Liver (tissue), 9 donors: ENCODE measurements around the gene ZSCAN30. TPM values are rescaled to one million over a fixed set of nuclear protein-coding genes. Genes with fewer than 3 reads are reported as not detected.

ENCODE experiments used
- DNase-seq: peaks from one replicate; pipeline ENCODE4 v3.0.0-alpha.2; 2017; ENCODE audit warnings: low spot score
- H3K27ac ChIP-seq, 2 donors: one replicate each; pipeline ENCODE4 v1.7.0; 2013; ENCODE audit warnings: inconsistent platforms in 2 of 2, low read length in 2 of 2, control low read depth in 1 of 2, low read depth in 1 of 2, mild to moderate bottlenecking in 1 of 2
- H3K27me3 ChIP-seq, 4 donors: one replicate each; pipeline versions ENCODE4 v1.6.1 to v1.7.0; 2013; ENCODE audit warnings: low read length in 3 of 4, inconsistent platforms in 1 of 4, mild to moderate bottlenecking in 1 of 4, moderate library complexity in 1 of 4; ENCODE audit not compliant: control insufficient read depth in 4 of 4, insufficient read depth in 4 of 4
- H3K36me3 ChIP-seq, 4 donors: one replicate each; pipeline versions ENCODE4 v1.6.1 to v1.7.0; 2013; ENCODE audit warnings: low read length in 3 of 4, mild to moderate bottlenecking in 3 of 4, low read depth in 1 of 4, moderate library complexity in 1 of 4; ENCODE audit not compliant: control insufficient read depth in 4 of 4, insufficient read depth in 3 of 4
- H3K4me1 ChIP-seq, 4 donors: one replicate each; pipeline versions ENCODE4 v1.6.1 to v1.7.0; 2013; ENCODE audit warnings: low read length in 3 of 4, mild to moderate bottlenecking in 3 of 4, moderate library complexity in 1 of 4; ENCODE audit not compliant: control insufficient read depth in 4 of 4, insufficient read depth in 4 of 4
- H3K4me3 ChIP-seq, 3 donors: one replicate each; pipeline versions ENCODE4 v1.6.1 to v1.7.0; 2013; ENCODE audit warnings: low read length in 3 of 3, control low read depth in 1 of 3, low read depth in 1 of 3, mild to moderate bottlenecking in 1 of 3
- H3K9ac ChIP-seq, 2 donors: one replicate each; pipeline ENCODE4 v1.7.0; 2013; ENCODE audit warnings: low read length in 2 of 2, mild to moderate bottlenecking in 2 of 2, moderate library complexity in 2 of 2, control low read depth in 1 of 2, low read depth in 1 of 2
- H3K9me3 ChIP-seq, 4 donors: one replicate each; pipeline versions ENCODE4 v1.6.1 to v1.7.0; 2013; ENCODE audit warnings: low read length in 3 of 4; ENCODE audit not compliant: control insufficient read depth in 4 of 4
- EGR1 ChIP-seq, 2 donors: IDR thresholded peaks; 2 replicates each; pipeline ENCODE4 v1.6.1; 2016 to 2018; ENCODE audit warnings: antibody characterized with exemption in 2 of 2, low read depth in 2 of 2
- FOXA1 ChIP-seq: IDR thresholded peaks from 2 replicates; pipeline ENCODE4 v1.6.1; 2016; ENCODE audit warnings: antibody characterized with exemption
- FOXA2 ChIP-seq: IDR thresholded peaks from 2 replicates; pipeline ENCODE4 v1.6.1; 2016; ENCODE audit warnings: antibody characterized with exemption
- GABPA ChIP-seq, 2 donors: IDR thresholded peaks in 1 of 2; conservative IDR thresholded peaks in 1 of 2; 2 replicates each; pipeline ENCODE4 v1.6.1; 2016; ENCODE audit warnings: antibody characterized with exemption in 2 of 2, mild to moderate bottlenecking in 1 of 2, moderate library complexity in 1 of 2
- HNF4A ChIP-seq, 2 donors: conservative IDR thresholded peaks; 2 replicates each; pipeline ENCODE4 v1.6.1; 2016; ENCODE audit warnings: antibody characterized with exemption in 2 of 2, mild to moderate bottlenecking in 2 of 2
- HNF4G ChIP-seq: IDR thresholded peaks from 2 replicates; pipeline ENCODE4 v1.6.1; 2016; ENCODE audit warnings: antibody characterized with exemption
- JUND ChIP-seq, 2 donors: IDR thresholded peaks; 2 replicates each; pipeline ENCODE4 v1.6.1; 2016; ENCODE audit warnings: antibody characterized with exemption in 2 of 2
- NR2F2 ChIP-seq: IDR thresholded peaks from 2 replicates; pipeline ENCODE4 v1.6.1; 2016; ENCODE audit warnings: antibody characterized with exemption
- RAD21 ChIP-seq, 2 donors: IDR thresholded peaks; 2 replicates each; pipeline ENCODE4 v1.6.1; 2016; ENCODE audit warnings: antibody characterized with exemption in 2 of 2, mild to moderate bottlenecking in 2 of 2
- RXRA ChIP-seq, 2 donors: IDR thresholded peaks; 2 replicates each; pipeline ENCODE4 v1.6.1; 2017 to 2018; ENCODE audit warnings: antibody characterized with exemption in 2 of 2, mild to moderate bottlenecking in 1 of 2
- SP1 ChIP-seq: IDR thresholded peaks from 2 replicates; pipeline ENCODE4 v1.6.1; 2018; ENCODE audit warnings: antibody characterized with exemption, mild to moderate bottlenecking
- TAF1 ChIP-seq: conservative IDR thresholded peaks from 2 replicates; pipeline ENCODE4 v1.6.1; 2016; ENCODE audit warnings: antibody characterized with exemption, mild to moderate bottlenecking
- YY1 ChIP-seq: IDR thresholded peaks from 2 replicates; pipeline ENCODE4 v1.6.1; 2016; ENCODE audit warnings: antibody characterized with exemption, mild to moderate bottlenecking
- WGBS: extraction: QIAGEN DNeasy Blood & Tissue Kit; methylation state at CpG from one replicate; pipeline ENCODE4 v1.1.7; 2013; 5-methylcytosine and 5-hydroxymethylcytosine counted together
- polyA plus RNA-seq, 2 donors: library from polyadenylated mRNA; stranded (reverse) in 1 of 2; unstranded in 1 of 2; fragments of 200-250 nt in 1 of 2; fragments of >200 nt in 1 of 2; fragmentation: Nextera tagmentation in 1 of 2; extraction: Ambion mirVana in 1 of 2; gene quantifications; one replicate each; pipeline versions ENCODE4 v1.2.1 to v1.2.3, GENCODE V29; 2013 to 2015
- total RNA-seq, 2 donors: library from RNA; depleted of rRNA; stranded (reverse); fragments of >200 nt; gene quantifications; one replicate each; pipeline ENCODE4 v1.2.3, GENCODE V29; 2014
- TF ChIP-seq, protein P1 (sequence below): IDR thresholded peaks from 2 replicates; pipeline ENCODE4 v1.6.1; 2016; ENCODE audit warnings: antibody characterized with exemption
- TF ChIP-seq, protein P2 (sequence below): IDR thresholded peaks from 2 replicates; pipeline ENCODE4 v1.6.1; 2016; ENCODE audit warnings: antibody characterized with exemption
- TF ChIP-seq, protein P3 (sequence below): IDR thresholded peaks from 2 replicates; pipeline ENCODE4 v1.6.1; 2016; ENCODE audit warnings: antibody characterized with exemption, mild to moderate bottlenecking
- TF ChIP-seq, protein P4 (sequence below): fragments of 150-350 bp; IDR thresholded peaks from 2 replicates; pipeline ENCODE4 v1.5.1; 2017; ENCODE audit warnings: improper control_type of control experiment, low read depth, low read length; ENCODE audit not compliant: missing input control
- TF ChIP-seq, protein P5 (sequence below): IDR thresholded peaks from 2 replicates; pipeline ENCODE4 v1.6.1; 2016; ENCODE audit warnings: antibody characterized with exemption
- donor health status: healthy.
- donor health status: healthy.
- donor health status: healthy.
- donor health status: healthy.
- donor health status: healthy.

The ZSCAN30 gene
- total and polyA plus RNA-seq, 4 donors: 2.3 to 10.4 (median 5.6) TPM

DNA sequence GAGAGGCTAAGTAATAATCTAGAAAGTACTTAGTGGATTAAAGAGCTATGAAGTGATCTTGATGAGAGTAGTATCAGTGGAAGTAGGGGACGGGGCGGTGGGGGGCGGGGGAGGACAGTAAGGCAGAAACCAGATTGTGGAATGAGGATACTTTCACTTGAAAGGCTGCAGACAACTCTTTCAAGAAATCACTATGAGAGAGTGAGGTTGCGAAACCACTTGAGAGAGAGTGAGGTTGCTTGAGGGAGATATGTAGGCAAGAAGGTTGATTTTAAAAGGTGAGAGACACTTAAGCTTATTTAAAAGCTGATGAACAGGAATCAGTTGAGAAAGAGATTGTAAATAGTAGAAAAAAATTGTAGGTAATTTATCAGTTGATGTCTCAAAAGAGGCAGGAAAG, 45.4 kb downstream of the ZSCAN30 start:
- Histone ChIP-seq H3K4me3 (no peak overlapping the region), H3K9ac (no peak overlapping the region), H3K27me3 (no peaks in the 10 kb centered on the region), H3K36me3 (peaks cover 19 to 64% (median 63%) of the 10 kb centered on the region in 4 donors), H3K27ac (no peak overlapping the region), H3K9me3 (peaks cover 11 to 40% (median 24%) of the 10 kb centered on the region in 4 donors), H3K4me1 (peaks cover 0 to 14% (median 3%) of the 10 kb centered on the region in 4 donors)
- 96% methylated on average over 4 of the region's 4 CpGs for WGBS
- no peak for DNase-seq
- TF ChIP-seq RAD21 (IDR thresholded peaks at IDR 0.05) (no peak), FOXA1 (no peak), TAF1 (no peak), GABPA (IDR thresholded peaks at IDR 0.05 in 1 of 2, conservative IDR thresholded peaks at IDR 0.05 in 1 of 2) (no peak), HNF4G (no peak), SP1 (no peak), HNF4A (conservative IDR thresholded peaks at IDR 0.05) (no peak), RXRA (IDR thresholded peaks at IDR 0.05) (no peak), EGR1 (IDR thresholded peaks at IDR 0.05; ENCODE audit: low read depth in 2 of 2) (no peak), YY1 (no peak), FOXA2 (no peak), JUND (IDR thresholded peaks at IDR 0.05) (no peak), NR2F2 (no peak)
- TF ChIP-seq, protein P1, sequence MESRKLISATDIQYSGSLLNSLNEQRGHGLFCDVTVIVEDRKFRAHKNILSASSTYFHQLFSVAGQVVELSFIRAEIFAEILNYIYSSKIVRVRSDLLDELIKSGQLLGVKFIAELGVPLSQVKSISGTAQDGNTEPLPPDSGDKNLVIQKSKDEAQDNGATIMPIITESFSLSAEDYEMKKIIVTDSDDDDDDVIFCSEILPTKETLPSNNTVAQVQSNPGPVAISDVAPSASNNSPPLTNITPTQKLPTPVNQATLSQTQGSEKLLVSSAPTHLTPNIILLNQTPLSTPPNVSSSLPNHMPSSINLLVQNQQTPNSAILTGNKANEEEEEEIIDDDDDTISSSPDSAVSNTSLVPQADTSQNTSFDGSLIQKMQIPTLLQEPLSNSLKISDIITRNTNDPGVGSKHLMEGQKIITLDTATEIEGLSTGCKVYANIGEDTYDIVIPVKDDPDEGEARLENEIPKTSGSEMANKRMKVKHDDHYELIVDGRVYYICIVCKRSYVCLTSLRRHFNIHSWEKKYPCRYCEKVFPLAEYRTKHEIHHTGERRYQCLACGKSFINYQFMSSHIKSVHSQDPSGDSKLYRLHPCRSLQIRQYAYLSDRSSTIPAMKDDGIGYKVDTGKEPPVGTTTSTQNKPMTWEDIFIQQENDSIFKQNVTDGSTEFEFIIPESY: no peak
- TF ChIP-seq, protein P2, sequence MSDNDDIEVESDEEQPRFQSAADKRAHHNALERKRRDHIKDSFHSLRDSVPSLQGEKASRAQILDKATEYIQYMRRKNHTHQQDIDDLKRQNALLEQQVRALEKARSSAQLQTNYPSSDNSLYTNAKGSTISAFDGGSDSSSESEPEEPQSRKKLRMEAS: no peak
- TF ChIP-seq, protein P3, sequence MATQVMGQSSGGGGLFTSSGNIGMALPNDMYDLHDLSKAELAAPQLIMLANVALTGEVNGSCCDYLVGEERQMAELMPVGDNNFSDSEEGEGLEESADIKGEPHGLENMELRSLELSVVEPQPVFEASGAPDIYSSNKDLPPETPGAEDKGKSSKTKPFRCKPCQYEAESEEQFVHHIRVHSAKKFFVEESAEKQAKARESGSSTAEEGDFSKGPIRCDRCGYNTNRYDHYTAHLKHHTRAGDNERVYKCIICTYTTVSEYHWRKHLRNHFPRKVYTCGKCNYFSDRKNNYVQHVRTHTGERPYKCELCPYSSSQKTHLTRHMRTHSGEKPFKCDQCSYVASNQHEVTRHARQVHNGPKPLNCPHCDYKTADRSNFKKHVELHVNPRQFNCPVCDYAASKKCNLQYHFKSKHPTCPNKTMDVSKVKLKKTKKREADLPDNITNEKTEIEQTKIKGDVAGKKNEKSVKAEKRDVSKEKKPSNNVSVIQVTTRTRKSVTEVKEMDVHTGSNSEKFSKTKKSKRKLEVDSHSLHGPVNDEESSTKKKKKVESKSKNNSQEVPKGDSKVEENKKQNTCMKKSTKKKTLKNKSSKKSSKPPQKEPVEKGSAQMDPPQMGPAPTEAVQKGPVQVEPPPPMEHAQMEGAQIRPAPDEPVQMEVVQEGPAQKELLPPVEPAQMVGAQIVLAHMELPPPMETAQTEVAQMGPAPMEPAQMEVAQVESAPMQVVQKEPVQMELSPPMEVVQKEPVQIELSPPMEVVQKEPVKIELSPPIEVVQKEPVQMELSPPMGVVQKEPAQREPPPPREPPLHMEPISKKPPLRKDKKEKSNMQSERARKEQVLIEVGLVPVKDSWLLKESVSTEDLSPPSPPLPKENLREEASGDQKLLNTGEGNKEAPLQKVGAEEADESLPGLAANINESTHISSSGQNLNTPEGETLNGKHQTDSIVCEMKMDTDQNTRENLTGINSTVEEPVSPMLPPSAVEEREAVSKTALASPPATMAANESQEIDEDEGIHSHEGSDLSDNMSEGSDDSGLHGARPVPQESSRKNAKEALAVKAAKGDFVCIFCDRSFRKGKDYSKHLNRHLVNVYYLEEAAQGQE: no peak
- TF ChIP-seq, protein P4, sequence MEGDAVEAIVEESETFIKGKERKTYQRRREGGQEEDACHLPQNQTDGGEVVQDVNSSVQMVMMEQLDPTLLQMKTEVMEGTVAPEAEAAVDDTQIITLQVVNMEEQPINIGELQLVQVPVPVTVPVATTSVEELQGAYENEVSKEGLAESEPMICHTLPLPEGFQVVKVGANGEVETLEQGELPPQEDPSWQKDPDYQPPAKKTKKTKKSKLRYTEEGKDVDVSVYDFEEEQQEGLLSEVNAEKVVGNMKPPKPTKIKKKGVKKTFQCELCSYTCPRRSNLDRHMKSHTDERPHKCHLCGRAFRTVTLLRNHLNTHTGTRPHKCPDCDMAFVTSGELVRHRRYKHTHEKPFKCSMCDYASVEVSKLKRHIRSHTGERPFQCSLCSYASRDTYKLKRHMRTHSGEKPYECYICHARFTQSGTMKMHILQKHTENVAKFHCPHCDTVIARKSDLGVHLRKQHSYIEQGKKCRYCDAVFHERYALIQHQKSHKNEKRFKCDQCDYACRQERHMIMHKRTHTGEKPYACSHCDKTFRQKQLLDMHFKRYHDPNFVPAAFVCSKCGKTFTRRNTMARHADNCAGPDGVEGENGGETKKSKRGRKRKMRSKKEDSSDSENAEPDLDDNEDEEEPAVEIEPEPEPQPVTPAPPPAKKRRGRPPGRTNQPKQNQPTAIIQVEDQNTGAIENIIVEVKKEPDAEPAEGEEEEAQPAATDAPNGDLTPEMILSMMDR: no peak
- TF ChIP-seq, protein P5, sequence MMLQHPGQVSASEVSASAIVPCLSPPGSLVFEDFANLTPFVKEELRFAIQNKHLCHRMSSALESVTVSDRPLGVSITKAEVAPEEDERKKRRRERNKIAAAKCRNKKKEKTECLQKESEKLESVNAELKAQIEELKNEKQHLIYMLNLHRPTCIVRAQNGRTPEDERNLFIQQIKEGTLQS: no peak
